ENCODE measurements around the gene TRAF3IP3. TPM values are rescaled to one million over a fixed set of nuclear protein-coding genes. Genes with fewer than 3 reads are reported as not detected.

The TRAF3IP3 gene
- polyA plus RNA-seq, 3 donors = 1.2 to 1.9 (median 1.3) TPM

DNA sequence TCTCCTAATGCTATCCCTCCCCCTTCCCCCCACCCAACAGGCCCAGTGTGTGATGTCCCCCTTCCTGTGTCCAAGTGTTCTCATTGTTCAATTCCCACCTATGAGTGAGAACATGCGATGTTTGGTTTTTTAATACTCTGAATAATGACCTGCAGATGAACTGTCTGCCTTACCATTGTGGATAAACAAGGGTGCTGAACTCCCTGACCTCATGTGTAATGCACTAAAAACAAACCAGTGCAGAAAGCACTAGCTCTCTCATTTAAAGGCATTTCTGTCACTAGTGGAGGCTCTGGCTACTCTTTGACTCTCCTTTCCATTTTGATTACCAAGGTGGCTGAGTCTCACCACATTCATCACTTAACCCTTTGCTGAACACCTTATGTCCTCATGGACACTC, 23.1 kb upstream of the TRAF3IP3 start:
- no peak for DNase-seq (ENCODE audit: extremely low read depth in 1 of 11, low read depth in 9 of 11, low spot score in 4 of 11)

DNA sequence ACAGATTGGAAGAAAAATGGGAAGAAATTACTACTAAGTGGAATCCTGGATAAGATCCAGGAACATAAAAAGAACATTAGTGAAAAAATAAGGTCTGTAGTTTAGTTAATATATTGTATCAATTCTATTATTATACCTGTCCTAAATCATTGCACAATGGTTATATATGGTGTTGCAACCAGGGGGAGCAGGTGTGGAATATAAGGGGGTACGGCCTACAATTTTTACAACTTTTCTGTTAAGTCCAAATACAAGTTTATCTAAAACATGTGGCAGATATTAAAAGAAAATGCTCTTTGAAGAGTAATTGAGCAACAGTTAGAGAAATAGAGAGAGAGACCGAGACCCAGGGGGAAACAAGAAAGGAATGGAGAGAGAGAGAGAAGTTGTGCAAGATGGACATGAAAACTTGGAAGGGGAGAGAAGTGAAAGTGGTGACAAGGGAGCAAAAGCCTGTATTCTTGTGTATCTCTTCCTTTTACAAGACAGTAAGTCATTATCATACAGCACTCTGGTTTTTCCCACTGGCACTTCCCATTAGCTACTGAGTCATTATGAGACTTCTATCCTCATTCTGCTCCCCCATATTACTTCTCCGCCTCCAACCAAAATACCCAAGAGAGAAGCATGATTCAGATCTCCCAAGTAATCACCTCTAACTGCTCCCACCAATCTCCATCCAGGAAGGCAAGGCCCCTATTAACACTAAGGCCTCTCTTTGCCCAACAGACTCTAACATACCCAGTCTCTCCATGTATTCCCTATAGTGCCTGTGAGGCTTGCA, 22.3 kb upstream of the TRAF3IP3 start:
- no peak for DNase-seq (ENCODE audit: extremely low read depth in 1 of 11, low read depth in 9 of 11, low spot score in 4 of 11)

DNA sequence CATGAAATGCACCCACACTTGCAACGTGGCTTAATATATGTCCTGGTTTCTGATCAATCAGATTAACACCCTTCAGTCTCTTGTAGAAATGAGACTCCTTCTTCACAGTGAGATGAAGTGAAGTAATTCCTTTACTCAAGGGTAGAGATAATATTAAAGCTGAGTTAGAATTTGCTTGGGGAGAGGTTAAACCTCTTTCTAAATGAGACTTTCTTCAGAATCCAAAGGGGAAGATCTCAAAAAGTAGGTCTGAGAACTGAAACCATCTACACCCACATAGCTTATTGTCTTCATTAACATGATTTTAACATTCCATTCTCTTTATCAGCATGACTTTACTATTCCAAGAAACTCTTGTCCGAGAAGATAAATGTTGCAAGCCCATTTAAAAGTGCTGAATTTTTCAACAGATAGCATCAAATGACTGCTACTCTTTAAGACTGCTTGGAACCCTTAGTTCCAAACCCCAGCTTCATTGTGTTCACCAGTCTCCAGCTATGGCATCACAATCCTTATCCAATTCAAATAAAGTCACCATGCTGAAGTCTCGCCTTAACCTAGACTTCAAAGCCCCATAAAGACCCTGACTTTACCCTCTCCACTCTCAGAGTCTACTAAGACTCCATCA, 19.2 kb upstream of the TRAF3IP3 start:
- no peak for DNase-seq (ENCODE audit: extremely low read depth in 1 of 11, low read depth in 9 of 11, low spot score in 4 of 11)

DNA sequence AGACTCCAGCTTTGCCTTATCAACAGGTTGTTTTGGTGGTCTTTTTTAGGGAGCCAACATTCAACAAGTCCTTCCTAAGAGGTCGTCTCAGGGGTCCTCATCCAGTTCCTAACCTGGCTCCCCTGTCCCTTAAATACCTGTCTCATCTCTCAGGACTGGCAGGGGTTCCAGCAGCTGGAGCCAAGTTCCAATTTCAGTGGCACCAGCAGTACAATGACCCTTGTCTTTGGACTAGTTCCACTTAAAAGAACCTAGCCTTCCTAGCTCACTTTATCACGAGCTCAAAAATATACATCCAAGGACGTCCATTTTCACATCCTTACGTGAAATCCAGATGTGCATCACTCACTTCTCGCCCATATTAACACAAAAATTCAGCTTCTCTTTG, 18.7 kb upstream of the TRAF3IP3 start:
- no peak for DNase-seq (ENCODE audit: extremely low read depth in 1 of 11, low read depth in 9 of 11, low spot score in 4 of 11)

DNA sequence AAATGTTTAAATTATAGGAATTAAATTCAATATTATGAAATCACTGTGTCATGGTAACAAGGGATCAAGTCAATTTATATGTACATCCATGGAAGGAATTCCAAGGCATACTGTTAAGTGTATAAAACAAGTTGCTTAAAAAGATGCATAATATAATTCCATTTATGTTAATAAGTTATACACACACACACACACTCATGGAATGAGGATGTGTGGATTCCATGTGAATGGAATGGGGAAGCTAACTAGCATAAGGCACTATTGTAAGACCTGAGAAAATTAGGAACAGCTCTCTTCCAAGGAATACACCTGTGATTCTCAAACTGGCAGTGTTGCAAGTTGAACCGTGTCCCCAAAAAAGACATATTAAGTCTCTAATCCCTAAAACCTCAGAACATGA, 17.6 kb upstream of the TRAF3IP3 start:
- no peak for DNase-seq (ENCODE audit: extremely low read depth in 1 of 11, low read depth in 9 of 11, low spot score in 4 of 11)

DNA sequence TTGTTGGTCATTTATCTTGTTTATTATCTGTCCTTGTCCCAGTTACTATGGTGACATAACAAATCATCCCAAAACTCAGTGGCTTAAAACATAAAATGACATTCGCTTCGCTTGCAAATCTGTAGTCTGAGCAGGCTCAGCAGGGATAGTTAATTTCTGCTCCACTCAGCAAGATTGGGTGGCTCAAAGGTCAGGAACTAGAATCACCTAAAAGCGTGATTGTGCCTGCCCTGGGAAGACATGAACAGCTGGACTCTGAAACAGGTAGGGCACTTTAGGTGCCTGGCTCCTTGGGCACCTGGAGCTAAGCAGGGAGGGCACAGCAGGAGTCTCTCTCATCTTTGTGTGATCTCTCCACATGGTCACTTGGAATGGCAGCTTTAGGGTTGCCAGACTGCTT, 14.7 kb upstream of the TRAF3IP3 start:
- no peak for DNase-seq (ENCODE audit: extremely low read depth in 1 of 11, low read depth in 9 of 11, low spot score in 4 of 11)

DNA sequence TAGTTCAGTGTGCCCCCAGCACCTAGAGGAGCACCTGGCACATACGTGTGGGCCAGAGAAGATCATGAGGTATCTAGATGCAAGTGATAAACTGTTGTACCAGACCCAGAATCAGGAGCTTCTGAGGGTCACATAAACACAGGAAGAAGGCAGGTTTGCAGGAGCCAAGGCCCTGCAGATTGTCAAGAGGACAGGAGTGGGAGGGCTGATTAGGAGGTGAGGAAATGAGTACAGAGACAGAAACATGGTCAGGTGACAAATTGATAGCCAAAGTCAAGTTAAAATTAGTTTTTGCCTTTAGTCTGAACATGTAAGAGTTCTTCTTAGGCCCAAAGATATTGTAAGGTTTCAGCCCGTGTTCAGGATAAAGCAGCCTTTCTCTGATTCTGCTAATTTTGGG, 14.0 kb upstream of the TRAF3IP3 start:
- DNase-seq (ENCODE audit: extremely low read depth in 1 of 11, low read depth in 9 of 11, low spot score in 4 of 11) = no peak

DNA sequence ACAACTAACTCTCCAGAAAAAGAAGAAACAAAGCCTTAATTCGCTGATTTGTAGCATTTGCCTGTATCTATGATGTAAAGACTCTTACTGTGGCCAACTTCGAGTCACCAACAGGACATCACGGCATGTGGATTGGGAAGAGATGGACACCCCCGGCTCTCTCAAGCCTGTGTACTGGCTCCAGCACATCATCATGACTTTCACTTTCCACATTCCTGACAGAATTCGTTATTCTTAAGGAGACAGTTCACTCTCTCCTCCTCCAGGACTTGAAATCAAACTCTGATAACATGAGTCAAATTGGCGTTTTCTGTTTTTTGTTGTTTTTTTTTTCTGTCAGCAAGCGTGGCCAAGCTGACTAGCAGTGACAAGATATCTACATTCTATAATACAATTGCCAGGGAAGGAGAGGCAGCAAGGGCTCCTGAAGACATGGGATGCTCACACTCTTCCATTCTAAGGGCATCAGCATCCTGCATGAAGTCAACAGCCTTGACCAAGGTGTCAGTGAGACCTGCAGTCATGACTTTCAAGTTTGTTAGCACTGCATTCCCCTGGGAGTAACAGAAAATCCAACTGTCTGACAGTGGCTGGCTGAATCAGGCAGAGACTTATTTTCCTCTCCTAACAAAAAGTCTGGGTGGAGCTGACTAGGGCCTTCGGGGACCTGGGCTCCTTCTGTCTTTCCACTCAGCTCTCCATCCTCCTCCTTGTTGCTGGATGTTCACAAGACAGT, 13.3 kb upstream of the TRAF3IP3 start:
- no peak for DNase-seq (ENCODE audit: extremely low read depth in 1 of 11, low read depth in 9 of 11, low spot score in 4 of 11)

DNA sequence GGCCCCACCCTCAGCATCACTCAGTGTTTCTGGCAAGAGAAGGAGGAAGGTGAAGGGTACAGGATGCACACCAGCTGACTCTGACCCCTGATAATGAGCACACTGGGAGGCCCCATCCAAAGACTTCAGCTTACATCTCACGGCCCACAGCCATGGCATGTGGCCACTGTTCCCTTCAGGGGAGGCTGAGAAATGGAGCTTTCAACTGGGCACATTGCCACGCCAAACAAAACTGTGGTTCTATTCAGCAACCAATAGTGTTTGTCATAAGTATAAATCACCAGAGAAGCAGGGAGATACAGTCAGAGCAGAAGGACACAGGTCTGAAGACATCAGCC, 12.7 kb upstream of the TRAF3IP3 start:
- no peak for DNase-seq (ENCODE audit: extremely low read depth in 1 of 11, low read depth in 9 of 11, low spot score in 4 of 11)

DNA sequence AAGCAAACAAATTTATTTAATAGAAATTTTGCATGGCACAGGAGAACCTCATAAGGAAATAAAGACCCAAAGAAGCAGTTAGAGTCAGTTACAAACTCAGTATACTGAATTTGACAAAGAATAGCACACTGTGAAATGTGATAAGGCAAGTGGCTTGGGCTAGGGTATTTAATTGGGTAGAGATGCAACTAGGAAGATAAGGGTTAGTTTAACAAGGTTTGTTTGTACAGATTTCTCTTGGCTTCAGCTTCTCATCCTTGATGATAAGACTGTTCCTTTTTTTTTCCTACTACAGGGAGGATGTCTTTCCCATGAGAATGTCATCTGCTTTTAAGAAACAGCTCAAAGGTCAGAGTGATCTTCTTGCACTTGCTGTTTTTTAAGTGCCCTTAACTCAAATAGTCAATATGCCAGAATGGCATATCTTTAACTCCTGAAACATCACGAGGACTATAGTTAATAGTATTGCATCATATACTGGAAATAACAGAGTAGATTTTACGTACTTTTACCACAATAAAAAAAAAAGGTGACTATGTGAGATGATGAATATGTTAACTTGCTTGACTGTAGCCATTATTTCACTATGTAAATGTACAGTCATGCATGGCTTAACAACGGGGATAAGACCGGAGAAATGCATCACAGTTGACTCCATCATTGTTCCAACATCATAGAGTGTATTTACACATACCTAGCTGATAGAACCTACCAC, 9.2 kb upstream of the TRAF3IP3 start:
- DNase-seq (ENCODE audit: extremely low read depth in 1 of 11, low read depth in 9 of 11, low spot score in 4 of 11) = no peak

DNA sequence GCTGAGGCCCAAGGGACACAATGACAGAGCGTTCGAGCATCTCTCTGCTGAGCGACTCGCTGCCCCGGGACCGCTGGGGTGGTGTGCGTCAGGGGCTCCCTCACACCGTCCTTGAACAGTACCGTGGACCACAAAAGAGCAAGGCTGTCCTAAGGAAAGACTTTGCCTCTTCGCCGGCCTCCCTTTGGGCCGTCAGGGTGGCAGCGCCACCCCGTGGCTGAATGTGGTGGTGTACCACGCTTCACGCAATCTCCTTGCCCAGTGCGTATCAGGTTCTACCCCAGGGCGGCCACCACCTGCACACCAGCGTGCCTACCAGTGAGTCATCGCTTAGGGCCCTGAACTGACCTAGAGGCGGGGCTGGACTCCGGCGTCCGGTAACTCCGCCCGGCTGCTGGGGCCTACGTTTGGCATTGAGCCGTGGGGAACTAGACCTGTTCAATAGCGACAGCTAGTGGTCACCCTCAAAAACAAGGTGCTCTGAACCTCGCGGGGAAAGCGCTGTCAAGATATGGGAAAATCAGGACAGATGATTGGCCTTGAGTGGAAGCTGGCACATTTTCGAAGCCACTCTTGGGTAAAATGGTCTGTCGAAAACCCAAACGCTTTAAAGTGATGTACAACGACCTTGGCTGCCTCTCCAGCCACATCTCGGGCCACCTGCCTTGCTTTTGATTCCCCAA, 8.1 kb upstream of the TRAF3IP3 start:
- DNase-seq (ENCODE audit: extremely low read depth in 1 of 11, low read depth in 9 of 11, low spot score in 4 of 11) = peak; percentile 55 to 83 (median 75)

DNA sequence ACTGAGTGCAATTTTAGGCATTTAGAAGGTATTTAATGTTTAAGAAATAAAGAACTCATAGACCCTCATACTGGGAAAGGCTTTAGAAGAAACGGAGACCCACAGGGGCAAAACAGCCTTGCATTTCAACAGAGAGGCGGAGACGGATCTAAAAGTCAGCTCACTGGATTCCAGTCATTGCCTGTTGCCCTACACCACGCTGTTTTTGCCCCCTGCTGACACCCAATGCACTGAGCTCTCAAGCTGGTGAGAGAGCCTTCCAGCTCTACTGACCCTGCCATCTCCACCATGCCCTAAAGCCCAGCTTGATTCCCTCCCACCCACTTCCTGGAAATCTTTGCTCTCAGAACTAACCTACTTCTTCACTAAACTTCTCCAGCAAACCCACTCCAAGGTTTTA, 7.2 kb upstream of the TRAF3IP3 start:
- DNase-seq (ENCODE audit: extremely low read depth in 1 of 11, low read depth in 9 of 11, low spot score in 4 of 11) = no peak

DNA sequence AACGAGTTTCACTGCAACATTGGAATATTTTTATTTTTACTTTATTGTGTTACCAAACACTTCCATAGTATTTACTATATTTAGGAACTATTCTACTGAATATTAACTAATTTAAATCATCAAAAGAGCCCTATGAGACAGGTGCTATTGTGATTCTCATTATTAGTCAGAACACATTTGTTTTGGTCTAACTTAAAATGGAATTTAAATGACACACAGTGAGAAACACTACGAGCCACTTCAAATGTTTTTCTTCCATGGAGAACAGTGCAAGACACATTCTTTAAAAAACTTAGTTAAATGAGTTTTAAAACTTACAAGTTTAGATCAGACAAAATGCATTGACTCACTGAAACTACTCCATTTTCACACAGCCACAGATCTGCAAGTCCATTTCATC, 6.6 kb upstream of the TRAF3IP3 start:
- no peak for DNase-seq (ENCODE audit: extremely low read depth in 1 of 11, low read depth in 9 of 11, low spot score in 4 of 11)

DNA sequence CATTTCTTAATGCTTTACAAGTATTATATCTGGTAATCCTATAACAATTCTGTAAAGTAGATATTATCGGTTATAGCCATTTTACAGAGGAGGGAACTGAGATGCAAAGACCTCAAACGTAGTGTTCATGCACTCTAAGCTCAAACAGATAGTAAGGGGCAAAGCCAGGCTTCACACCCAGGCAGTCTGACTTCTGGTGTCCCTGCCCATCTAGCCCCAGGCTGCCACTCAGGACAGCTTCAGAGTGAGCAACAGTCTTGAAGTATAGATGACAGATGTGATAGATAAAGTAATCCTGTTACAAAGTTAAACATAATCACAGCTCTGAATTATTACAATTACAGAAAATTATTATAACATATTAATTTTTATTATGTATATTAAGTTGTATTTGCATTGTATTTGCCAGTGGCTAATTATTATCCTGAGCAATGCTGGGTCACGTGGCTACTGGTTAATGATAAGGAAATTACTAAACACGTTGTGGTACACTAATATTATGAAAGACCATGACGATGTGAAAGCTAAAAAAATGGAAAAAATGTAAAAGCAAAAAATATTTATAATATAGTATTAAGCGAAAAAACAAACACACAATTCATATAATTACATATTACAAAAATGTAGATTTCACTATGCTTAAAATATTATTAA, 6.1 kb upstream of the TRAF3IP3 start:
- no peak for DNase-seq (ENCODE audit: extremely low read depth in 1 of 11, low read depth in 9 of 11, low spot score in 4 of 11)

DNA sequence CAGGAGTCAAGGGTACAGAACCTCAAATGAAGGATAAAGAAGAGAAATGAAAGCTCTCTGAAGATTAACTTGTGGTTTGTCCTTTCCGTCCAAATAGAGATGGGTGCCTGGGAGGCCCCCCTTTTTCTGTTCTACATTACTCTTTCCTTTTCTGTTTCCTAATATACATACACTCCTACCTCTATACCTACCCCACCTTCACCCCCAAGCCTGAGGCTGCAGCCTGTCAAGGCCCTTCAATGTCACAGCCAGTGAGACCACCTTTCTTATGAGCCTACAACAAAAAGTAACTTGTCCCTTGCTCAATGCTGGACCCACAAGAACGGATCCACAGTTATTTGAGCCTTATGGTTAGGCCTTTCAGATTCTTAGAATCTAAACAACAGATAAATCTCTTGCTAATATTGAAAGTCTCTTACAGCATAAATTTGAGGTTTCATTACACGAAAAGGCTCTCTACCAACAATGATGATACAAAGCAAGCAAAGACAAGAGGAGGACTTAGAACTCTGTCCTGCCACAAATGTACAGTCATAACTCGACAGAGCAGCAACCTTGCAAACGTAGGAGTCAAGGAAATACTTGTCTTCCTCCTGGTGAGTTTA, 4.1 kb upstream of the TRAF3IP3 start:
- no peak for DNase-seq (ENCODE audit: extremely low read depth in 1 of 11, low read depth in 9 of 11, low spot score in 4 of 11)

DNA sequence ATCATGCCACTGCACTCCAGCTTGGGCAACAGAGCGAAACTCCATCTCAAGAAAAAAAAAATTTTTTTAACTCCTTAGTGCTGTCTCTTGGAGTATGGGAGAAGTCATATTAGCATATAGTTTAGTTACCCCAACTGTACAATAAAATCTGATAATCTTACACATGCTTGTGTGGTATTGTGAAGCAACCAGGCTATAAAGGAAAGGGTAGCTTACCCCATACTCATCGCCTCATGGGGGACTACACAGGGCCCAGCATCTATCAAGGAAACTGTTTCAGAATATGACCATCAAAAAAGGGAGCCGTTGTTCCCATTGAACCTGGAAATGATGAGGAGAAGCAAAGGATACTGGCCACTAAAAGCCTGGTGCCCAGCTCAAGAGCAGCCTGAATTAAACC, 3.0 kb upstream of the TRAF3IP3 start:
- no peak for DNase-seq (ENCODE audit: extremely low read depth in 1 of 11, low read depth in 9 of 11, low spot score in 4 of 11)

DNA sequence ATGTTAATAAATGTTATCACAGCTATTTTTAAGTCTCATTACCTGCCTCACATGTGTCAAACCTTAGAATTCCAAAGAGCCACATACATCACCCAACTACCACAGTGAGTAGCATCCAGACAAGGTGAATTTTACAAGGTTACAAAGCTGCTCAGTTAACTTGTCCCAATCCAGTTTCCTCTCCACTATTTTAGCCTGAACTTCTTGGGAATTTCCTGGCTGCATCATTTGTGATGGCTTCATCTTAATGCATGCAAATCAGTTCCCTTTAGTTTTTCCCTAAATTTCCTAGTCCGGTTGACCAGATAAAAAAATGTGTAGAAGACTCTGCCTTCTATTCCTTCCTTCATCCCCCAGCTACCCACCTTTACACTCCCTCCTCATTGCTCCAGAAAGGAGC, 597 bp upstream of the TRAF3IP3 start:
- no peak for DNase-seq (ENCODE audit: extremely low read depth in 1 of 11, low read depth in 9 of 11, low spot score in 4 of 11)

DNA sequence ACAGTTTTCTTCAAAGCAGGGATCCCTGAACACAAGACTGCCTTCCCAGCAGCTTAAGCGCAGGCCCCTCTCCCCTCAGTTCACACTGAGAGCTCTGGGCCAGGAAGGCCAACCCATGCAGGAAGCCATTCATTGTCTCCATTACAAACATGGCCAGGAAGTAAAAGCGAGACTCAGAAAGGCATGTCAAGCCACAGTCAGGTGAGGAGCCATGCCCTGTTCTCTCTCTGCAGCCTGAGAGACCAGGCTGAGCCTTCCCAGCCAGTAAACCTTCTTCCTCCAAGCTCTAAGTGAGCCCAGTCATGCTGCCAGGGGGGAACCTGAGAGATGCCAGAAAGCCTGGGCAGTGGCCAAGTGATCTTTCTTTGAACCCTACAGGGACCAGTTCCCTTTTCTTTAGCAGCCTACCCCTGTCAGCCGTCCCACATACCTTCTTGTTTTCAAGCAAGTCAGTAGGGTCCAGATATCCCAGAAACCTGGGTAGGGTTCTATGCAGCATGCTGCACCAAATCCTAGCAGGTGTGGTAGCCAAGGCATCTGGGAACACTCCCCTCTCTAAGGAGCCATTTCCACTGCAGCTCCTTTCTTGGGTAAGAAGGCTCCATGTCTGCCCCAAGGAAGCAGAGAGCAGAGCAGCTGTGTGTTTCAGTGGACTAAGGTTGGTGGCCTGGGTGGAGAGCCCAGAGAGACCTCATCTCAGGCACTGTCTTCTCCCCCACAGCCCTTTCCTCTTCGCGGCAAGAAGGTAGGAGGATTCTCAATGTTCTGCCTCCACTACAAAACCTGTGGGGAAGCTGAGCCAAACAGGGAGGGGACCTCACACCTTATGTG, 977 bp downstream of the TRAF3IP3 start:
- no peak for DNase-seq (ENCODE audit: extremely low read depth in 1 of 11, low read depth in 9 of 11, low spot score in 4 of 11)

Measured in renal cortex interstitium (tissue), 11 donors.